Measurements from ENCODE around the gene TTC13.

Gene TTC13

DNA sequence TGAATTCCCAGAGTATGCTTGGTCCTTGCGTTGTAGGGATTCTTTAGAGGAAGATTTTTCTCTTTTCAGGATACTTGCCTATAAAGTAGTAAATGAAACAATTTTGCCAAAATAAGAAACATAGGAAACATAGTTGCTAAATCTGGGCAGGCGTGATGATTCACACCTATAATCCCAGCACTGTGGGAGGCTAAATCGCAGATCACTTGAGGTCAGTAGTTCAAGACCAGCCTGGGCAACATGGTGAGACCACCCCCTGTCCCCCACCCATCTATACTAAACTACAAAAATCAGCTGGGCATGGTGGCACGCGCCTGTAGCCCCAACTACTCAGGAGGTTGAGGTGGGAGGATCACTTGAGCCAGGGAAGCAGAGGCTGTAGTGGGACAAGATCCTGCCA, 5.2 kb upstream of the TTC13 start:
- POLR2A ChIA-PET = no interaction called here
- CTCF ChIA-PET = no interaction called here
- no peak for DNase-seq (ENCODE audit: extremely low spot score)
- TF ChIP-seq, protein P1, sequence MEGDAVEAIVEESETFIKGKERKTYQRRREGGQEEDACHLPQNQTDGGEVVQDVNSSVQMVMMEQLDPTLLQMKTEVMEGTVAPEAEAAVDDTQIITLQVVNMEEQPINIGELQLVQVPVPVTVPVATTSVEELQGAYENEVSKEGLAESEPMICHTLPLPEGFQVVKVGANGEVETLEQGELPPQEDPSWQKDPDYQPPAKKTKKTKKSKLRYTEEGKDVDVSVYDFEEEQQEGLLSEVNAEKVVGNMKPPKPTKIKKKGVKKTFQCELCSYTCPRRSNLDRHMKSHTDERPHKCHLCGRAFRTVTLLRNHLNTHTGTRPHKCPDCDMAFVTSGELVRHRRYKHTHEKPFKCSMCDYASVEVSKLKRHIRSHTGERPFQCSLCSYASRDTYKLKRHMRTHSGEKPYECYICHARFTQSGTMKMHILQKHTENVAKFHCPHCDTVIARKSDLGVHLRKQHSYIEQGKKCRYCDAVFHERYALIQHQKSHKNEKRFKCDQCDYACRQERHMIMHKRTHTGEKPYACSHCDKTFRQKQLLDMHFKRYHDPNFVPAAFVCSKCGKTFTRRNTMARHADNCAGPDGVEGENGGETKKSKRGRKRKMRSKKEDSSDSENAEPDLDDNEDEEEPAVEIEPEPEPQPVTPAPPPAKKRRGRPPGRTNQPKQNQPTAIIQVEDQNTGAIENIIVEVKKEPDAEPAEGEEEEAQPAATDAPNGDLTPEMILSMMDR (IDR thresholded peaks at IDR 0.05; ENCODE audit: control extremely low read depth, extremely low read depth, low read depth, missing control alignments) = no peak

DNA sequence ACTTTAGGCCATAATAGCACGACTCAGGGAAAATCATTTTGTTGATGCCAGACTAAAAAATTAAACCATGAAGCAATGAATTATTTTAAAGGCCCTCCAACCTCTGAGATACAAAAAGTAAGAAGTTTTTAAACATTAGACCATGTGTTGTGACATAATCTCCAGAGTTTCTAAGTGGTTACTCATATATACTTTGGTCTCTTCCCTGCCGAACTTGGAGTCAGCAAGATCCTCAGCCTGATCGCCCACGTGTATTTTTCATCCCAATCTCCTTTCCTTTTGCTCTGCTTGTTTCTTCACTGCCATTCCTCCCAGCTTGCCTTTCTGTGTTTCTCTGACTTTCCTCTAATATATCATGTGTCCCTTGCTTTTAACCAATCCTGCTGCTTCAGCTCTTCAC, 4.0 kb upstream of the TTC13 start:
- ChIA-PET POLR2A (no interaction called here), CTCF (no interaction called here)
- TF ChIP-seq, protein P1 (IDR thresholded peaks at IDR 0.05; ENCODE audit: control extremely low read depth, extremely low read depth, low read depth, missing control alignments) = no peak
- DNase-seq (ENCODE audit: extremely low spot score) = no peak

GRCh38 chr1:230979952-230980351, 1.3 kb upstream of the TTC13 start:
- no peak for DNase-seq (ENCODE audit: extremely low spot score)
- TF ChIP-seq, protein P1 (IDR thresholded peaks at IDR 0.05; ENCODE audit: control extremely low read depth, extremely low read depth, low read depth, missing control alignments) = no peak
- ChIA-PET POLR2A (no interaction called here), CTCF (interaction anchor here (1.0 to 1.9 kb wide), 5 partner anchors 10 to 61 kb away, joined by 3 to 10 read pairs (median 5); no protein-coding TSS in a partner anchor)

DNA sequence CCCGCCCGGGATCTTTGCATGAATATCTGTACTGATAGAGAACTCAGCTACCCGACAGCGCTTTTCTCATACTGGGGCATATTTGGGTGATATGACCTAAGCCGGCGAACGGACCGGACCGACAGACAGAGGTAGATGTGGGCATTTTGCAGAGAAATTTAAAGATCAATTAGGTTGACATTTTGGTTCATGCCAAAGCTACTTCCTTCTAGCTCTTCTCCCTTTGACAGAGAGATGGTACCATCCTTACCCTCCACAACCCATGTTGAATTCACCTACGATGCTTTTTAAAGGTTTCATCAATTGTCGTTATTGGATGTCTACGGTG, 692 bp upstream of the TTC13 start:
- ChIA-PET CTCF (interaction anchor here (1.0 to 1.9 kb wide), 7 partner anchors 10 to 61 kb away, joined by 3 to 10 read pairs (median 4); no protein-coding TSS in a partner anchor), POLR2A (no interaction called here)
- DNase-seq (ENCODE audit: extremely low spot score) = no peak
- TF ChIP-seq, protein P1 (IDR thresholded peaks at IDR 0.05; ENCODE audit: control extremely low read depth, extremely low read depth, low read depth, missing control alignments) = no peak

DNA sequence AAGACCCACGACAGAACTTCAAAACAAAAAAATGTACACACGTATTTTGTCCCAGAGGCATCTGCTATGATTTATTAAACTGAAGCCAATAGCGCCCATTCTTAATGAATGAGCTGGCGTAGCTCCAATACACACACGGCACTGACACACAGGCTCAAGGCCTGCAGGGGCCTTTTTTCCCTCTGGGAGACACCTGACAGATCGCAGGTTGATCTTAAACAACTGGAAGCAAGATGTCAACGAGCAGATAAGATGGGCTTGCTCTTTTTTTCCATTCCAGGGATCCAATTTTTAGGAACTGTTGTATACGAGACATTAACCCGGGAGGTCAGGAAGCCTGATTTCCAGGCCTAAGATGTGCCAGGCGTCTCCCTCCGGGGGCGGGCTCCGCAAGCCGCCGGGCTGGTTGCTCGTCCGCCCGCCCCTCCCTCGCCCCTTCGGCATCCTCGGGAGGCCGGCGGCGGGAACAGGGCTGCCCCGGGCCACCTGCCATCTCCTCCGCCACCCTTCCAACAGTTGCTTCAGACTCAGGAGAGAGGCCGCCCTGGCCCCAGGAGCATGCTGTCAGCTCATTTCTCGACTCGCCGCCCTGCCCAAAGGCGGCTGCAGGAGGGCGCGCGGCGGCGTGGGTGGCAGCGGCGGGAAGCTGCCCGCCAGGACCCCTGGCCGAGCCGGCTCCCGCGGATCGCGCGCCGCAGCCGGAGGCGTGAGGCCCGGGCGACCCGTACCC, 735 bp downstream of the TTC13 start:
- TF ChIP-seq, protein P1 (IDR thresholded peaks at IDR 0.05; ENCODE audit: control extremely low read depth, extremely low read depth, low read depth, missing control alignments) = no peak
- ChIA-PET POLR2A (no interaction called here), CTCF (interaction anchor here (1.3 to 1.9 kb wide), 5 partner anchors 9 to 57 kb away, joined by 3 to 10 read pairs (median 4); no protein-coding TSS in a partner anchor)
- peak; percentile 23 for DNase-seq (ENCODE audit: extremely low spot score)

DNA sequence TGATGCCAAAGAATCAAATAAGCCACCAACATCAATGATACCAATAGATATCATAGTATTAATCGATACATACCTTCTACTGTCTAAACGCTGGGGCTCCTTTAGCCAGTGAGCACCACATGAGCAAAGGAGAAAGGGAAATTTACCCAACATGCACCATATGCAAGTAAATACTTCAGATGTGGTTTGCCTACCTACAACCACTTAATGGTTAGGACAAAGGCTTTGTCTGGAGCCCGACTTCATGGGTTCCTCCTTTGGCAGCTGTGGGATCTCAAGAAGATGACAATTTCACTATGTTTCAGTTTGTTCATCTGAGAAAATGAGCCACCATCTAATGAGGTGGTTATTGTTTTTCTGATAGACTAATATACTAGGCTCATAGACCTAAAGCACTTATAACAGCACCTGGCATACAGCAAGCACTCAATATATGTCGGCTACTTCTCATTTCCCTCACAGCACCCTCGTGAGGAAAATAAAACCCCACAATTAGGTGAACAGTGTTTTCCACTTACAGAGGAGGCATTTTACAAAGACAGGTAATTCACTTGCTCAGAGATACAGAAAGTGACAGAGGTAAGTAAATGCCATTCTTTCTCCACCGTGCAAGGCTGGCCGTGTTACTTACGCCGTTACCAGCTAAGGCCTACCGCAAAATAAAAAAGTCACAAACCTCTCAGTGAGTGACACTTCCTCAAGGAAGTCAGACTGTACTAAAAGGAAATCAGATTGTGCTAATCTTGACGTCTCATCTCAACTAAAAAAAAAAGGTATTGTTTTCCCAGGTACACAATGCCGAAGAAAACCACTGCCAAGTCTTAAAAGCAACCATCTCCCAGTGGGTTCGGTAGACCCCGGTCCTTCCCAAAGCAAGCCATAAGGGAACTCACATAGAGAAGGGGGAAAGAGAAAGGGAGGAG, 1.6 kb downstream of the TTC13 start:
- POLR2A ChIA-PET = no interaction called here
- CTCF ChIA-PET = interaction anchor here (1.2 to 1.4 kb wide), 6 partner anchors 8 to 59 kb away, joined by 3 to 7 read pairs (median 4); no protein-coding TSS in a partner anchor
- no peak for DNase-seq (ENCODE audit: extremely low spot score)
- TF ChIP-seq, protein P1 (IDR thresholded peaks at IDR 0.05; ENCODE audit: control extremely low read depth, extremely low read depth, low read depth, missing control alignments) = no peak
